GM18526 (cell line): ENCODE results near the gene SORCS2.

Experiments used
- POLR2A ChIP-seq: IDR thresholded peaks from 3 replicates; pipeline ENCODE4 v1.6.1; 2011; ENCODE audit not compliant: insufficient read length; ENCODE audit errors: extremely low read depth

Gene SORCS2

GRCh38 chr4:7192252-7193029 lies at the start of gene SORCS2:
TSS of gene SORCS2 (plus strand) at chr4:7192538.
- no peak for TF ChIP-seq POLR2A

- TF ChIP-seq POLR2A, result no peak
These were observed 47.7 kb upstream of the SORCS2 start for GRCh38 chr4:7144374-7145290.

GRCh38 chr4:7145291-7145934 lies 46.9 kb upstream of the SORCS2 start:
- no peak for TF ChIP-seq POLR2A

GRCh38 chr4:7146059-7146785 lies 46.1 kb upstream of the SORCS2 start:
- TF ChIP-seq POLR2A, result no peak

- TF ChIP-seq POLR2A, result no peak
These were observed 45.6 kb upstream of the SORCS2 start for GRCh38 chr4:7146786-7147115.

GRCh38 chr4:7147261-7147660 lies 45.1 kb upstream of the SORCS2 start:
- TF ChIP-seq POLR2A, result no peak

- no peak for TF ChIP-seq POLR2A
These were observed 44.6 kb upstream of the SORCS2 start for GRCh38 chr4:7147661-7148310.

GRCh38 chr4:7148337-7148736 lies 44.0 kb upstream of the SORCS2 start:
- TF ChIP-seq POLR2A, result no peak

- no peak for TF ChIP-seq POLR2A
These were observed 42.2 kb upstream of the SORCS2 start for GRCh38 chr4:7150036-7150635.

GRCh38 chr4:7151668-7152227 lies 40.6 kb upstream of the SORCS2 start:
- no peak for TF ChIP-seq POLR2A

- TF ChIP-seq POLR2A, result no peak
These were observed 38.6 kb upstream of the SORCS2 start for GRCh38 chr4:7153711-7154110.

- TF ChIP-seq POLR2A, result no peak
These were observed 37.9 kb upstream of the SORCS2 start for GRCh38 chr4:7154351-7154981.

GRCh38 chr4:7155590-7156071 lies 36.7 kb upstream of the SORCS2 start:
- no peak for TF ChIP-seq POLR2A

- no peak for TF ChIP-seq POLR2A
These were observed 36.0 kb upstream of the SORCS2 start for GRCh38 chr4:7156328-7156727.
